Activated T-helper 1 cell treated with anti-CD3 and anti-CD28 coated beads, Interleukin-2, amount 50 U/mL, for 16 hours (primary cell): ENCODE results near the gene OR4E2.
"Not testable (repeated sequence)": the region's sequence is repeated elsewhere in the genome, so short reads cannot be mapped to it uniquely, and the experiment has no call there.

ENCODE experiments used
- DNase-seq, 2 donors: peaks; one replicate each; pipeline ENCODE4 v3.0.0-alpha.2; 2020; ENCODE audit warnings: low read depth in 1 of 2, low spot score in 1 of 2

The OR4E2 gene

DNA sequence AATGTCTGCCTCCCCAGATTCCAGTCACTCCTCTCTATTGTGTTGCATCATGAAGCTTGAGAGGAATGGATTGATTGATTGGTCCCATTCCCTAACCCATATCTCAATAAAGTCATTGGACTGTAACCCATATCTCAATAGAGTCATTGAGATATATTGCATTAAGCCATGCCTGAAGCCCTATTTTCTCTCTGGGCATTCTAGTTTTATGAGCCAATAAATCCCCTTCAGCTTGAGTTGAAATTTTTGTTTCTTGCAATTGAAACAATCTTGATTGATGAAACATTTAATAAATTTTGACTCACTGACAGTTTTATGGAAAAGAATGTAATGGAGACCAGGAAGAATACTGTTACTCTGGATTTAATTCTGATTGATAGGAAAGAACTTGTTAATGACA lies 40.8 kb downstream of the OR4E2 start:
- DNase-seq, result no peak

DNA sequence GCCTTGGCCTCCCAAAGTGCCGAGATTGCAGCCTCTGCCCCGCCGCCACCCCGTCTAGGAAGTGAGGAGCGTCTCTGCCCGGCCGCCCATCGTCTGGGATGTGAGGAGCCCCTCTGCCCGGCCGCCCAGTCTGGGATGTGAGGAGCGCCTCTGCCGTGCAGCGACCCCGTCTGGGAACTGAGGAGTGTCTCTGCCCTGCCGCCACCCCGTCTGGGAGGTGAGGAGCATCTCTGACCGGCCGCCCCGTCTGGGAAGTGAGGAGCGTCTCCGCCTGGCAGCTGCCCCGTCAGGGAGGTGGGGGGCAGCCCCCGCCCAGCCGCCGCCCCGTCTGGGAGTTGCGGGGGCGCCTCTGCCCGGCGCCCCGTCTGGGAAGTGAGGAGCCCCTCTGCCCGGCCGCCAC lies 44.0 kb downstream of the OR4E2 start:
- DNase-seq, result not testable (repeated sequence)

DNA sequence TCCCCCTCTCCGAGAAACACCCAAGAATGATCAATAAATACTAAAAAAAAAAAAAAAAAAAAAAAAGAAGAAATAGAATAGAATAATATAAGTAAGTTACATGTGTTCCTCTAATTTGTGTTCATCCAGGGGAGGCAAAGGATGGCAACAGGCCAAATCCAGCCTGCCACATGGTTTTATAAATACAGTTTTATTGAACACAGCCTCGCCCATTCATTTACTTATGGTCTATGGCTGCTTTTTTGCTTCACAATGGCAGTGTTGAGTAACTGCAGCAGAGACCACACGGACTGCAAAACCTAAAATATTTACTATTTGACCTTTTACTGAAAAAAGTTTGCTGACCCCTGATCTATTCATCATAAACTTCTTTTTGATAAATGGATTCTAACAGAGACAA lies 44.9 kb downstream of the OR4E2 start:
- DNase-seq, result not testable (repeated sequence)

DNA sequence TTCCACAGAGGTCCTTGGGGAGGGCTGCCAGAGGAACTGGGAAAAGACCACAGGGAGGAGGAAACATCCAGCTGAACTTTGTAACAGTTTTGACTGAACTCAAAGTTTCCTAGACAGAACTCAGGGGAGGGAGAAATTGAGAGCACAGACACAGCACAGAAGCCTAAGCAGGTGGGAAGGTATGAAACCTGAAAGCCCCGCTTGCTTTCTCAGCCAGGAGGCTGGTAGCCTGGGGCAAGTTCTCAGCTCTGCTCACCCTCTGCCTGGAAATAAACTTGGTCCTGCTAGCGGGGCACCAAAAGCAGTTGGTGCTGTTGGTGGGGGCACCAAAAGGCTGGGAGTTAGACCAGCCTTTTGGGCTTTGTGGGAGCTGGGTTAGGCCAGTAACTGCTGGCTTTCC lies 45.9 kb downstream of the OR4E2 start:
- DNase-seq, result no peak

DNA sequence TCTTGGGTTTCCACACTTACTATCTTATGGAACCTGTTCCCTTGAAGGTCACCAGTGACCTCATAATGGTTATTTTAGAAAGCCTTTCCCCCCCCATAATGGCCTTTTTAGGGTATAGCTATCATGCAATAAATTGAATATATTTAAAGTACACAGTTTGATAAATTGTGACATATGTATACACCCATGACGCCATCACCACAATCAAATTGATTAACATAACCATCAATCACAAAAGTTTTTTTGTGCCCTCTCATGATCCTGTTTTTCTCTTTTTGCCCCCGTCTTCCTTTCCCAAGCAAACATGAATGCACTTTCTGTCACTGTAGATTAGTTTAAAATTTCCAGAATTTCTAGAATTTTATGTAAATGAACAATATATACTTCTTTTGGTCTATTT lies 48.7 kb downstream of the OR4E2 start:
- no peak for DNase-seq

DNA sequence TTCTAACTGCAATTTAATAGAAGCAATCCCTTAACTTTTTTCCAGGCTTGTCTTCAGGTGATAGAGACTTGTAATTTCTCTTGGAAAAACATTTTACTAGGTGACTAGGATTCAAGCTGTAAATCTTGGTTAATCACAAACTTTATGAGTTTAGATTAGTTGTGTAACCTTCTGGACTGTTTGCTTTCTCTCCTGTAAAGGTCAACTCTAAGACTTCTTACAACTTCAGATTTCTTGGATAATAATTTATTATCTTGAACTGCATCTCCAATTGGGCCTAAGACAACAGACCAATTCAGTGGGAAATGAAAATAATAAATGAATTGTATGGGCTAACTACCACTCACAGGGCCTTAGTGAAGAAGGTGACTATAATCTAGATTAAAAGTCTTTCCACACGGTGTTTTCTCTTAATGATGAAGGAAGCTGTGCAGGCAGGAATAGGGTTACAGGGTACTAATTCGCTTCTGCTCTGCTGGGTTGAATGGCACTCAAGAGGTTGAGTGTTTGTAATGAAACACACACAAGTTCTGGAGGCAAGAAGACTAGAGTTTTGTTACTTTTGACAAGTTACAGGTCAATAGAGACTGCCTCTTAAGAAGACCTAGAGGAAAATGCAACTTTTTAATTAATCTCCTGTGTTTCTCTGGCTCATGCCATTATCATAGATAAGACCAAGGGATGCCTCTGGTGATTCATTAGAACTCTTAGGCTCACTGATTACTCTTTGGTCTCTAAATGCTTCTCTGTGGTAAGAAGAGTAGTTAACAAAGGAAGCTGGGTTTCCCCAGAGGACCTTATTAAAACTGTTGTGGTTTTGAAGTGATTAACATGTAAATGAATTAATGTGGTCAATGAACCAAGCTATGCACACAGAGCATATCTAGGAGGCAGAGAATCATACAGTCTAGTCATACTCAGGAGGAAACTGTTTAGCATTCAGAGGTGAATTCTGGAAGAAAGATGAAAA lies 50.0 kb downstream of the OR4E2 start:
- DNase-seq, result no peak

DNA sequence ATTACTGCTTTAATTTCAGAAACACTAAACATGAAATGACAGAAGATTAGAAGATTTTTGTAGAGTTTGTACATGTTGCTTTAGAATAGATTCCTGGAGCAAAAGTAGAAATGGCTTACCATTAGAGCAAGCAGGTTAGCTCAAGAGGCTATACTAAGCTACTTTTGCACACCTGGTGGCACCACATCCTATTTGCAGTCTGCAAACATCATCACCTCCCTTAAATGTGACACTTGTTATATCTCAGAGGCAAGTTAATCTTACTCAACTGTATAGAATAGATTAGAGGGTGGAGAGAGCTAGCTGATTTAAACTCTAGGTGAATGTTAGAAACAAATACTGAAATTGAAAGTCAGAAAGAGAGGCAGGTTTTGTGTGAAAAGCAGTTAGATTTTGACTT lies 50.7 kb downstream of the OR4E2 start:
- no peak for DNase-seq

DNA sequence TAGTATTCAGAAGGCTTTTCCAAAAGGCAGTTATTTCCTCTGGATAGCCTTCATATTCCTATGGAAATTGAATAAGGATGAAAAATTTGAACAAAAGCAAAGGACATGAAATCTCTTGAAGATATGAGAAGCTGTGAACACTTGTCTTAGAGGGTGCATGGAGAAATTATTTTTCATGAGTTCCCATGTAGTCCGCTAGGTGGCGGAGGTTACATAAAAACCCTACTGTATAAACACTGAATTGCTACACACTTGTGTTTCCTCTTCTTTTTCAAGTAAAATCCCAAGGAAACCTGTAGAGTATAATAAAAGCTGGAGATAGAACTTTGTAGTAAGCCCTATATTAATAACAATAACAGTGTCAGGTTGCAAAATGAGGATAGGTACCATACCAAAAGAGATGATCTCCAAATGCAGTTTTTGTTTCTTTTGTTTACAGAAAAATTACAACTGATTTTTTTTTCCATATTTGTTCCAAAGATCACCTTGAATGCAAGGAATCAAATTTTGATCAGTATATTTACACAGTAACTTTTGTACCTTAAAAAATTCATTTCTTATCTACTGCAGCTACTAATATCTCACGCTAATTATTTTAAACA lies 57.8 kb downstream of the OR4E2 start:
- DNase-seq, result no peak

DNA sequence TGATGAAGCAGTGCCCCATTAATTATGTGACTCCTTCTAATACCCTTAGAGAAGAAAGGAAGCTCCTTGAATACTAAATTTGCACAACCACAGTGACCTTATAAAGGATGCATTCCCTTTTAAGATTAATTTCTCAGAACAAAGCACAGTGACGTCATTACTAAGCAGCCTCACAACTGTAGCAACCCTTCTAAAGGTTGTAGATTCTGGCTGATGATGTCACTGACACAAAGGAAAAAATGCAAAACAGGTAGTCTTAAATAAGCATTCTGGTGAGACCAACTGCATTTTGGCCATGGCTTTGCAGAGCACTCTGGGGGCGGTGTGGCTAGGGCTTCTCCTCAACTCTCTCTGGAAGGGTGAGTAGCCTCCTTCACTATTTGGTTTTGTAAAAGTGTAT lies 58.4 kb downstream of the OR4E2 start:
- no peak for DNase-seq

DNA sequence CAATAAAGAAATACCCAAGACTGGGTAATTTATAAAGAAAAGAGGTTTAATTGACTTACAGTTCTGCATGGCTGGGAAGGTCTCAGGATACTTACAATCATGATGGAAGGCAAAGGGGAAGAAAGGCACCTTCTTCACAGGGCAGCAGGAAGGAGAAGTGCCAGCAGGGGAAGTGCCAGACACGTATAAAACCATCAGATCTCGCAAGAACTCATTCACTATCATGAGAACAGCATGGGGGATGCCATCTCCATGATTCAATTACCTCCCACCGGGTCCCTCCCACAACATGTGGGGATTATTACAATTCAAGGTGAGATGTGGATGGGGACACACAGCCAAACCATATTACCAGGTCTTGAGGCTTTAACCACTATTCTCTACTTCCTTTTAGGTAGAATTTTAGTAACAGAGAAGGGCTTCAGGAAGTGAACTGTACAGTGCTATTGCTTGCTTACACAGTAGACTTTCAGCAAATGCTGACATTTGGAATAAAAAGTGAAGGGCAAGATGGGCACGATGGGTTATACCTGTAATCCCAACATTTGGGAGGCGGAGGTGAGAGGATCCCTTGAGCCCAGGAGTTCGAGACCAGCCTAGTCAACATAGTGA lies 60.8 kb downstream of the OR4E2 start:
- no peak for DNase-seq
